IMR-90 (cell line): ENCODE measurements around the gene CASK. TPM values are rescaled to one million over a fixed set of nuclear protein-coding genes. Genes with fewer than 3 reads are reported as not detected.

ENCODE experiments used
- ATAC-seq: fragments of 200-7000 bp; cut with Tn5 transposase; 2 replicates; pipeline ENCODE4 v1.9.1; 2020; ENCODE audit warnings: low read depth, mild to moderate bottlenecking, moderate library complexity
- BruUV-seq: library from RNA; stranded (reverse); fragments of 400-500 nt; replicated peaks from 2 replicates; lab custom pipeline; 2021; lab: Mats Ljungman, UMichigan
- CTCF ChIA-PET: fragments of 300-600 bp; formaldehyde crosslinking; extraction: SDS; loops from one replicate; lab custom pipeline; 2021; ENCODE audit warnings: antibody characterized with exemption; lab: Yijun Ruan, JAX
- POLR2A ChIA-PET: fragments of 300-600 bp; sonication (Branson Sonifier 250); formaldehyde crosslinking; loops from one replicate; lab custom pipeline; 2022; ENCODE audit warnings: antibody characterized with exemption; ENCODE audit not compliant: unreplicated experiment; lab: Charles Lee
- DNase-seq: peaks from one replicate; pipeline ENCODE4 v3.0.0; 2013
- H2AFZ ChIP-seq: replicated peaks from 2 replicates; pipeline ENCODE3; 2013; ENCODE audit warnings: low read length, mild to moderate bottlenecking; ENCODE audit not compliant: poor library complexity
- H2AK5ac ChIP-seq: 2 replicates; pipeline ENCODE4 v1.6.1; 2013; ENCODE audit warnings: low read depth, low read length, inconsistent platforms
- H2AK9ac ChIP-seq: replicated peaks from 2 replicates; pipeline ENCODE3; 2013; ENCODE audit warnings: mild to moderate bottlenecking, low read depth, low read length, moderate library complexity; ENCODE audit not compliant: poor library complexity
- H2BK120ac ChIP-seq: 2 replicates; pipeline ENCODE4 v1.6.1; 2013; ENCODE audit warnings: low read depth, low read length, inconsistent platforms
- H2BK15ac ChIP-seq: 3 replicates; pipeline ENCODE4 v1.6.1; 2013; ENCODE audit warnings: low read depth, low read length, inconsistent platforms
- H2BK20ac ChIP-seq: 2 replicates; pipeline ENCODE4 v1.6.1; 2013; ENCODE audit warnings: low read depth, mild to moderate bottlenecking, inconsistent platforms, low read length, moderate library complexity
- H2BK5ac ChIP-seq: 2 replicates; pipeline ENCODE4 v1.6.1; 2013; ENCODE audit warnings: mild to moderate bottlenecking, low read depth, low read length, inconsistent platforms; ENCODE audit not compliant: poor library complexity, severe bottlenecking
- H3K14ac ChIP-seq: replicated peaks from 2 replicates; pipeline ENCODE4 v1.6.1; 2013; ENCODE audit warnings: low read depth, low read length, inconsistent platforms
- H3K18ac ChIP-seq: 2 replicates; pipeline ENCODE4 v1.6.1; 2013; ENCODE audit warnings: low read depth, low read length, control low read depth
- H3K23ac ChIP-seq: 2 replicates; pipeline ENCODE4 v1.6.1; 2013; ENCODE audit warnings: low read depth, low read length, inconsistent platforms
- H3K27ac ChIP-seq: 2 replicates; pipeline ENCODE4 v1.5.1; 2013; ENCODE audit warnings: mild to moderate bottlenecking, control low read depth, low read length; ENCODE audit not compliant: insufficient read depth
- H3K27me3 ChIP-seq: 2 replicates; pipeline ENCODE4 v1.6.1; 2013; ENCODE audit warnings: low read length; ENCODE audit not compliant: control insufficient read depth, insufficient read depth
- H3K36me3 ChIP-seq: 2 replicates; pipeline ENCODE4 v1.6.1; 2013; ENCODE audit warnings: low read length, mixed read lengths; ENCODE audit not compliant: control insufficient read depth, insufficient read depth
- H3K4ac ChIP-seq: 2 replicates; pipeline ENCODE4 v1.6.1; 2013; ENCODE audit warnings: low read depth, low read length, inconsistent platforms
- H3K4me1 ChIP-seq: 2 replicates; pipeline ENCODE4 v1.6.1; 2013; ENCODE audit warnings: low read length, mixed read lengths; ENCODE audit not compliant: control insufficient read depth, insufficient read depth
- H3K4me2 ChIP-seq: 2 replicates; pipeline ENCODE4 v1.6.1; 2013; ENCODE audit warnings: low read depth, mild to moderate bottlenecking, control low read depth, low read length, moderate library complexity
- H3K4me3 ChIP-seq: 2 replicates; pipeline ENCODE4 v1.5.1; 2013; ENCODE audit warnings: low read depth, mild to moderate bottlenecking, control low read depth, low read length, moderate library complexity; ENCODE audit not compliant: insufficient read depth
- H3K56ac ChIP-seq: 2 replicates; pipeline ENCODE4 v1.6.1; 2013; ENCODE audit warnings: low read length, inconsistent platforms; ENCODE audit not compliant: insufficient read depth; ENCODE audit errors: extremely low read depth
- H3K79me1 ChIP-seq, 2 experiments: 2 replicates each; pipeline ENCODE4 v1.6.1; 2013; ENCODE audit warnings: low read length in 2 of 2, inconsistent platforms in 1 of 2, low read depth in 1 of 2
- H3K9ac ChIP-seq: 2 replicates; pipeline ENCODE4 v1.6.1; 2013; ENCODE audit warnings: low read depth, low read length, control low read depth
- H3K9me1 ChIP-seq: 2 replicates; pipeline ENCODE4 v1.6.1; 2013; ENCODE audit warnings: low read length, inconsistent platforms; ENCODE audit not compliant: insufficient read depth
- H3K9me3 ChIP-seq: 2 replicates; pipeline ENCODE4 v1.6.1; 2013; ENCODE audit warnings: low read length; ENCODE audit not compliant: control insufficient read depth, insufficient read depth
- H4K20me1 ChIP-seq: 2 replicates; pipeline ENCODE4 v1.6.1; 2013; ENCODE audit warnings: low read length, inconsistent platforms; ENCODE audit not compliant: insufficient read depth
- H4K5ac ChIP-seq: 2 replicates; pipeline ENCODE4 v1.6.1; 2013; ENCODE audit warnings: mild to moderate bottlenecking, low read depth, low read length, control low read depth
- H4K8ac ChIP-seq, 2 experiments: 2 replicates each; pipeline ENCODE4 v1.6.1; 2013; ENCODE audit warnings: low read depth in 2 of 2, low read length in 2 of 2, control low read depth in 1 of 2, inconsistent platforms in 1 of 2
- H4K91ac ChIP-seq: 2 replicates; pipeline ENCODE4 v1.6.1; 2013; ENCODE audit warnings: low read depth, low read length, inconsistent platforms; ENCODE audit not compliant: insufficient read depth
- BHLHE40 ChIP-seq: fragments of 150-350 bp; IDR thresholded peaks from 2 replicates; pipeline ENCODE4 v1.6.1; 2016; ENCODE audit warnings: mild to moderate bottlenecking, low read depth, low read length
- CEBPB ChIP-seq: IDR thresholded peaks from 2 replicates; pipeline ENCODE4 v1.6.1; 2012; ENCODE audit warnings: low read depth, low read length, improper control_type of control experiment
- CHD1 ChIP-seq: IDR thresholded peaks from 2 replicates; pipeline ENCODE4 v1.6.1; 2012; ENCODE audit warnings: low read depth, low read length, improper control_type of control experiment
- FOS ChIP-seq: fragments of 150-350 bp; IDR thresholded peaks from 2 replicates; pipeline ENCODE4 v1.6.1; 2016; ENCODE audit warnings: low read depth, low read length
- MAFK ChIP-seq: IDR thresholded peaks from 2 replicates; pipeline ENCODE4 v1.6.1; 2012; ENCODE audit warnings: low read depth, low read length, improper control_type of control experiment
- RFX5 ChIP-seq: IDR thresholded peaks from 2 replicates; pipeline ENCODE4 v1.8.0; 2012; ENCODE audit warnings: low read depth, mild to moderate bottlenecking, low read length, moderate library complexity
- SMC3 ChIP-seq: fragments of 150-350 bp; IDR thresholded peaks from 2 replicates; pipeline ENCODE4 v1.6.1; 2016; ENCODE audit warnings: low read depth, mild to moderate bottlenecking, antibody characterized with exemption, low read length, moderate library complexity
- WGBS, 2 experiments: methylation state at CpG; one replicate each; pipeline versions ENCODE4 v1.1.5 to v1.1.7; 2013; ENCODE audit warnings: missing lambda C conversion rate in 2 of 2; ENCODE audit not compliant: insufficient read length in 1 of 2; ENCODE audit errors: extremely low coverage in 2 of 2; 5-methylcytosine and 5-hydroxymethylcytosine counted together
- dilution Hi-C: fragments of 300-500 bp; cut with HindIII; formaldehyde crosslinking; loops from one replicate; pipeline ENCODE4 v1.14.3; 2018; ENCODE audit warnings: low sequenced_read_pairs; ENCODE audit not compliant: unreplicated experiment
- in situ Hi-C: fragments of 300-500 bp; cut with MboI; formaldehyde crosslinking; loops from 3 replicates; pipeline ENCODE4 v1.14.3; 2019; ENCODE audit warnings: low sequenced_read_pairs, inconsistent platforms, mixed read lengths
- intact Hi-C: fragments of 100-400 bp; cut with micrococcal nuclease; formaldehyde crosslinking; loops from 2 replicates; pipeline ENCODE4 v1.10.0; 2022
- polyA plus RNA-seq, 3 experiments: library from polyadenylated mRNA; depleted of rRNA; stranded (reverse); fragments of >200 nt; gene quantifications; 2 replicates each; pipeline ENCODE4 v1.2.3, GENCODE V29; 2012; ENCODE audit warnings: low replicate concordance in 1 of 3
- total RNA-seq: library from RNA; depleted of rRNA; stranded (reverse); fragments of >200 nt; gene quantifications from 2 replicates; pipeline ENCODE4 v1.2.3, GENCODE V29; 2012

The CASK gene
- total and polyA plus RNA-seq, 2 of the 4 experiments (the other 2 are of a cell fraction), result 9.4 to 17.7 TPM

DNA sequence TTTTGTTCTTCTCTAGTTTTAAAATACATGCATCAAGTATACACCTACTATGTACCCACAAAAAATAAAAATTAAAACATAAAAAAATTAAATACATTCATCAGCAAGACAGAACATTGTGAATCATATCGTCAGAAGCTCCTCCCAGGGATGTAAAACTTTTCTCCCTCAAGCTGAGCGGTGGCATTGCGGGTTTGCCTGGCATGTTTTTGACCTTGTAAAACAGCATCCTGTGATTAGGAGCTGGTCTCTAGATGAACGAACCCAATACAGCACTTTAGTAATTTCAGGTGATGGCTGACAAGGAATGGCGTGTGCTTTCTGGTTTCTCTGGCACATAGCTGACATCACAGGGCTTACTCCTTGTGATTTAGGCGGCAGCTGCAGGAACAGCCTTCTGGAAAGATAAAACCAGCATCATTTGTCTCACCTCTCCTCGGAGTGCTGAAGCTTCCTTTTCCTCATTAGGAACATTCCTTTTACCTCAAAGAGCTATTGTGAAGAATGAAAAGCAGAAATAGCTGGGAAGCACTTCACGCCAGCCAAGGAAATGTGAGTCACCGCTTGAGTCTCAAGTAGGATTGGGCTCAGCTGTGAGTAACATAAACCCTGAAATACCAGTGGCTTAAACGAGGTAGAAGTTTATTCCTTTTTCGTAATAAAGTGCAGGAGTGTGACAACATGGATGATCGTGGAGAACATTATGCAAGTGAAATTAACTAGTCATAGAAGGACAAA lies 431.9 kb downstream of the CASK start:
- WGBS, 2 experiments, result 40% methylated on average over 1 of the region's 12 CpGs; no CpG with 5 or more reads in 1 of the 2 experiments
- no peak overlapping the region for H3K56ac ChIP-seq
- POLR2A ChIA-PET, result interaction anchor here (0.6 kb wide), 1 partner anchor 109 kb away, joined by 7 read pairs; no protein-coding TSS in a partner anchor

More for the DNA sequence above, 431.9 kb downstream of the CASK start:
- ATAC-seq, result peak; percentile 90
- in situ Hi-C loops, result no loop called here
- Histone ChIP-seq H2BK20ac (peak overlapping the region; percentile 71), H4K20me1 (no peaks in the 10 kb centered on the region), H3K9me1 (0 out of 2 replicates have a peak, but pooled peaks cover 3% of the 10 kb centered on the region), H2BK15ac (peak overlapping the region; percentile 40; the same call in 2 of the 3 replicates), H3K4me1 (peaks cover 3% of the 10 kb centered on the region; the same call in 1 of the 2 replicates), H2BK120ac (peak overlapping the region; percentile 75), H4K91ac (no peak overlapping the region; the same call in 1 of the 2 replicates), H3K18ac (peak overlapping the region; percentile 87), H3K27me3 (no peaks in the 10 kb centered on the region), H3K27ac (peak overlapping the region; percentile 78), H2AK9ac (peak overlapping the region; percentile 52), H2BK5ac (peak overlapping the region; percentile 54), H3K36me3 (no peaks in the 10 kb centered on the region), H3K4me3 (peak overlapping the region; percentile 9; the same call in 1 of the 2 replicates), H3K23ac (no peak overlapping the region), H3K4ac (peak overlapping the region; percentile 56), H3K14ac (0 out of 2 replicates have a peak overlapping the region, but pooled peaks have one; percentile 12), H4K5ac (peak overlapping the region; percentile 10), H3K79me1 (no peaks in the 10 kb centered on the region), H3K4me2 (peak overlapping the region; percentile 81), H2AFZ (peak overlapping the region; percentile 80), H3K9ac (no peak overlapping the region), H4K8ac (peak overlapping the region in 1 of 2 experiments; percentile 59; a peak in 2 of 4 replicates), H3K9me3 (no peaks in the 10 kb centered on the region), H2AK5ac (peak overlapping the region; percentile 13; the same call in 1 of the 2 replicates)
- dilution Hi-C loops, result no loop called here
- intact Hi-C loops, result no loop called here
- DNase-seq, result peak; percentile 96
- CTCF ChIA-PET, result interaction anchor here (0.6 to 0.9 kb wide), 3 partner anchors 38 to 238 kb away, joined by 3 to 5 read pairs (median 3); no protein-coding TSS in a partner anchor
- BruUV-seq, result no TSS peak
- TF ChIP-seq CHD1 (no peak), FOS (peak; percentile 79), RFX5 (no peak), BHLHE40 (no peak), CEBPB (peak; percentile 88), SMC3 (no peak), MAFK (no peak)
